Measurements from ENCODE around the gene PTGES3L.
"Not testable (repeated sequence)": the region's sequence is repeated elsewhere in the genome, so short reads cannot be mapped to it uniquely, and the experiment has no call there.

PTGES3L gene

GRCh38 chr17:42980274-42980765, 440 bp upstream of the PTGES3L start, which contains the start of gene RUNDC1:
RUNDC1 (plus strand) TSS chr17:42980565; CDS start chr17:42980577, 12 bp downstream.
- peak; percentile 98 for DNase-seq (ENCODE audit: low spot score)

- DNase-seq (ENCODE audit: low spot score) = not testable (repeated sequence)
These were observed 4.2 kb downstream of the PTGES3L start for GRCh38 chr17:42975701-42976100.

DNA sequence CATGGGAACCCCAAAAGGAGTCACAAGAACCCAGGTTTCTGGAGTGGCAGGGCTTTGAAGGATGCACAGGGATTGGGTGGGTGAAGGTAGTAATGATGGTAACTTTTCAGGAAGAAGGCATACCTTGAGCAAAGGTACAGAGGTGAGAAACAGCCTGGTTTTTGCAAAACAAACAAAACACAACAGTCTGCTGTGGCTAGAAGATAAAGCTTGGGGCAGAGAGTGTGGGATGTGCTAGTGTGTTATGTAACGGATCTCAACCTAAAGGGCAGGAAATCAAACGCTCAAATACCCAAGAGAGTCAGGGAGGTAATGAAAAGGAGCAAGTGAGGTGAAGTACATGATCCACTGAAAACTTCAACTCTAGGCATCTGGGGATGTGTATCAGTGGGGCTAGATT, 4.6 kb downstream of the PTGES3L start:
- no peak for DNase-seq (ENCODE audit: low spot score)

DNA sequence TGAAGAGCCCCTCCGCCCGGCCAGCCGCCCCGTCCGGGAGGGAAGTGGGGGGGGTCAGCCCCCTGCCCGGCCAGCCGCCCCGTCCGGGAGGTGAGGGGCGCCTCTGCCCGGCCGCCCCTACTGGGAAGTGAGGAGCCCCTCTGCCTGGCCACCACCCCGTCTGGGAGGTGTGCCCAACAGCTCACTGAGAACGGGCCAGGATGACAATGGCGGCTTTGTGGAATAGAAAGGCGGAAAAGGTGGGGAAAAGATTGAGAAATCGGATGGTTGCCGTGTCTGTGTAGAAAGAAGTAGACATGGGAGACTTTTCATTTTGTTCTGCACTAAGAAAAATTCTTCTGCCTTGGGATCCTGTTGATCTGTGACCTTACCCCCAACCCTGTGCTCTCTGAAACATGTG, 6.6 kb downstream of the PTGES3L start:
- DNase-seq (ENCODE audit: low spot score) = not testable (repeated sequence)

- DNase-seq (ENCODE audit: low spot score) = no peak
These were observed 8.3 kb downstream of the PTGES3L start for GRCh38 chr17:42971589-42971988.

- DNase-seq (ENCODE audit: low spot score) = peak; percentile 47
These were observed 10.8 kb downstream of the PTGES3L start for GRCh38 chr17:42969001-42969581.

DNA sequence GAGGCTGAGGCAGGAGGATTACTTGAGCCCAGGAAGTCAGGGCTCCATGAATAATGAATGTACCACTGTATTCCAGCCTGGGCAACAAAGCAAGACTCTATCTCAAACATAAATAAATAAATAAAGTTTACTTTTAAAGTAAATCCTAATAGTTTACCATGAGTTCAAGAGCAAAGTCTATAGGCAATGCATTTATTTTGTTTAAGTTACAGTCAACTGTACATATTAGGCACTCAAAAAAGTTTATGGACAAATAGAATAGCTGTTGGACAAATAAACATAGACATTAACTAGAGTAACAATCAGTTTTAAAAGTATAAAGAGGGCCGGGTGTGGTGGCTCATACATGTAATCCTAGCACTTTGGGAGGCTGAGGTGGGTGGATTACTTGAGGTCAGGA, 12.0 kb downstream of the PTGES3L start:
- DNase-seq (ENCODE audit: low spot score) = no peak

DNA sequence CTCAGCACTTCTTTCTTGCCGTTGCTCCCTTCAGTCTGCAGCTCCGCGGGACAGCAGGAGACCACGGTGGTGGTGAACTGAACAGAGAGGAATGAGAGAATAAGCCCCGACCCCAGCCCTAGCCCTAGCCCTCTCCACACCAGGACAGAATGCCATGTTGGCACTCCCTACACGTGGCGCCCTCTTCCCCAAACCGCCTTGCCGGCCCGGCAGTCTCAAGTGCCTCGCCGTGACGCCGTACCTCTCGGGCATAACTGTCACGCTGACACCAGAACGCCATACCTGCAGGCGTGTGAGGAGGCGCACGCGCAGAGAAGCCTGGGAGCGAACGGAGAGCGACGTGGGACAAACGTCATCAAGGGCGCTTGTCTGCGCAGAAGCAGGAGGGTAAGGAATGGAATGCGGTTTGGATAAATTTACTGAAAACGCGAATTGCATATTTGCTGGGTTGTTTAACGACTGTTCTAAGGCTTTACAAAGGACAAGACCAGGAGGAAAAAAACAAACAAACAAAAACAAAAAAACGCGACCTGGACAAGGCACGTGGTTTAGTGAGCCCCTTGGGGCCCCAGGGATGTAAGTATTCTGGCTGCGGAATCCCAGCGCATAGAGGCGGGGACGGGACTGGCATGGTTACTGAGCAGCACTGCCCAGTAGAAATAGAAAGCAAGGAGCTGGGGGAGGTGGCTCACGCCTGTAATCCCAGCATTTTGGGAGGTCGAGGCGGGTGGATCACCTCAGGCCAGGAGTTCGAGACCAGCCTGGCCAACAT, 15.5 kb downstream of the PTGES3L start, which contains the start of gene AARSD1:
Gene AARSD1 (minus strand): TSS at position 294 of the 772 bp plus-strand sequence. CDS start 14 bp downstream, at position 280.
- peak; percentile 90 for DNase-seq (ENCODE audit: low spot score)

GRCh38 chr17:42953669-42954068, 26.2 kb downstream of the PTGES3L start:
- DNase-seq (ENCODE audit: low spot score) = no peak

- peak; percentile 53 for DNase-seq (ENCODE audit: low spot score)
These were observed 29.7 kb downstream of the PTGES3L start for GRCh38 chr17:42950044-42950783.

- DNase-seq (ENCODE audit: low spot score) = no peak
These were observed 33.1 kb downstream of the PTGES3L start for GRCh38 chr17:42946812-42947211.

DNA sequence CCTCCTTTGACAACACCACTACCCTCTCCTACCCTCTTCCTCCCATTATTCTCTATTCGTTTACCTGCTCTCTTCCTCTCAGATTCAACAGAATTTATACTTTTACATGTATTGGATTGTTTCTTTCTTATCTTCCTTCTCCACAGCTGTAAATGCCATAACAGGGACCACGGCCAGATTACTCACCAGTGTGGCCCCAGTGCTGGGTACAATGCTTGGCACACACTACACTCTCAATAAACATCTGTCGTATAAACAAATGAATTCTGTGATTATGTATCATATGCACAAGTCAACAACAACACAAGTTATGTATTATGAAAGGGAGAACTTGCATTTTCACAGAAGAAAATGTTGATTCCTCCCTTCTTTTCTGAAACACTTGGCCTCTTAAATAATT, 35.7 kb downstream of the PTGES3L start:
- no peak for DNase-seq (ENCODE audit: low spot score)

- peak; percentile 63 for DNase-seq (ENCODE audit: low spot score)
These were observed 41.9 kb downstream of the PTGES3L start for GRCh38 chr17:42937712-42938596.

- DNase-seq (ENCODE audit: low spot score) = no peak
These were observed 50.4 kb downstream of the PTGES3L start for GRCh38 chr17:42929497-42929844.

- peak; percentile 76 for DNase-seq (ENCODE audit: low spot score)
These were observed 51.0 kb downstream of the PTGES3L start for GRCh38 chr17:42928714-42929496.

DNA sequence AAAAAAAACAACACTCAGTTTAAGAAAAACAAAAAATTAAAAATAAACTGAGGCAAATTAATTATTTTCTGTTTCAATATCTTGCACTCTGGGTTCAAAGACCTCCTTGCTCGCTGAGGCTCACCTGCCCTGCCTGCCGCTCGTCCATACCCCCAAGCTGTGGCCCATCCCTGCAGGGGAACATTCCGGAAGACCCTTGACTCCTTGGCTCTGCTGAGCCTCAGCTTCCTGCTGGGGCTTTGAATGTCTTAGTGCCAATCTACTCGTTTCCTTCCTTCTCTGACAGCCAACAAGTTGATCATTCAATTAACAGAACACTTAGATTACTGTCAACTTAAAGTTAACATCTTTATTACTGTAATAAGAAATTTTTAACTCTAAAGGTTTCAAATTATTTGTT, 55.0 kb downstream of the PTGES3L start:
- DNase-seq (ENCODE audit: low spot score) = no peak

DNA sequence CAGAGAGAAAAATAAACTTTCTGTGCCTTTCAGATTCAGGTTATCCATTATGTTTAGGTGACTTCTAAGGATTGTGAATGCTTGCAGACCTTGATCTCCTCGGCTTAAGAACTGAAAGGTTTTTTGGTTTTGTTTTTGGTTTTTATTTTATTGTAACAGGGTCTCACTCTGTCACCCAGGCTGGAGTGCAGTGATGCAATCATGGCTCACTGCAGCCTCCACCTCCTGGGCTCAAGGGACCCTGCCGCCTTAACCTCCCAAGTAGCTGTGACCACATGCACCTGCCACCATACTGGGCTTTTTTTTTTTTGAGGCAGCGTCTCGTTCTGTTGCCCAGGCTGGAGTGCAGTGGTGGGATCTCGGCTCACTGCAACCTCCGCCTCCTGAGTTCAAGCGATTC, 56.4 kb downstream of the PTGES3L start:
- DNase-seq (ENCODE audit: low spot score) = not testable (repeated sequence)

- no peak for DNase-seq (ENCODE audit: low spot score)
These were observed 57.6 kb downstream of the PTGES3L start for GRCh38 chr17:42922294-42922693.

DNA sequence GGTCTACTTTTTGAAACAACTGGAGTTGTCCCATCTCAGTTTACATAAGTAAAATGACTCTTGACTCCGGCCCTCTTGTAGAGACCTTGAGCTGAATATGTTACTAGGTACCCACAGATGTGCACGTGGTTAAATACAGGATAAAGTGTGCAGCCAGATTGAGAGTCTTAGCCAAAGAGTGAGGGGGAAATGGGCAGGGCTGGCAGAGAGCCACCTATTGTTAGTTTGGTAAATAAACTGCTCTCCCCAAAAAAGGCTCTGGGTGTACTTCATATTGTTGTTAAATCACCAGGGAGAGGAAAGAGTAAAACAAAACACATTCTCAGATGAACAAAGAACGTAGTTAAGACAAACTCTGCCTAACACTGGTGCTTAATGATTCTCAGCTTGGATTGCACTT, 59.0 kb downstream of the PTGES3L start:
- DNase-seq (ENCODE audit: low spot score) = no peak

GRCh38 chr17:42920106-42920900, 59.6 kb downstream of the PTGES3L start:
- no peak for DNase-seq (ENCODE audit: low spot score)
